ENCODE results near the gene ZFP36L2. TPM values are rescaled to one million over a fixed set of nuclear protein-coding genes. Genes with fewer than 3 reads are reported as not detected.

ZFP36L2 gene
- total and polyA plus RNA-seq, 10 of the 15 experiments (the other 5 are each of a cell fraction or from before 2014, with no cell fraction given), result 4.3 to 64.9 (median 19.5) TPM

- no peak for TF ChIP-seq ELK1 (IDR thresholded peaks at IDR 0.05; ENCODE audit: low read depth, low read length)
- TF ChIP-seq CEBPB (IDR thresholded peaks at IDR 0.05; ENCODE audit: borderline replicate concordance in 1 of 2, low read depth in 2 of 2, low read length in 2 of 2), result no peak
These were observed 33.4 kb downstream of the ZFP36L2 start (continued) for GRCh38 chr2:43192744-43193651.

GRCh38 chr2:43191947-43192516 lies 34.4 kb downstream of the ZFP36L2 start:
- no peak overlapping the region for H2AFZ ChIP-seq (ENCODE audit: control insufficient read depth, low read depth, low read length)
- TF ChIP-seq NBN (IDR thresholded peaks at IDR 0.05) (no peak), PML (IDR thresholded peaks at IDR 0.05; ENCODE audit: low read length) (no peak), EZH2 (IDR thresholded peaks at IDR 0.05; ENCODE audit: borderline replicate concordance, control insufficient read depth, low read depth, low read length) (no peak), IKZF2 (IDR thresholded peaks at IDR 0.05) (no peak), IRF5 (IDR thresholded peaks at IDR 0.05; ENCODE audit: borderline replicate concordance) (no peak), SUZ12 (IDR thresholded peaks at IDR 0.05; ENCODE audit: unreplicated experiment) (no peak), FOS (IDR thresholded peaks at IDR 0.05; ENCODE audit: borderline replicate concordance, extremely low read depth, insufficient read length) (no peak), TCF12 (IDR thresholded peaks at IDR 0.05; ENCODE audit: low read depth, low read length) (no peak), POLR2AphosphoS5 (IDR thresholded peaks at IDR 0.05; ENCODE audit: low read length) (no peak), KLF5 (IDR thresholded peaks at IDR 0.05; ENCODE audit: partially characterized antibody) (no peak), CTCF (IDR thresholded peaks at IDR 0.05 in 2 of 3, conservative IDR thresholded peaks at IDR 0.05 in 1 of 3; ENCODE audit: control insufficient read depth in 2 of 3, extremely low read depth in 1 of 3, insufficient read depth in 1 of 3, low read depth in 3 of 3, low read length in 3 of 3) (peak in 2 of 3 experiments; percentile 25 to 29; a peak in 2 of 6 replicates), GATAD2B (conservative IDR thresholded peaks at IDR 0.05; ENCODE audit: low read depth) (no peak), SREBF2 (IDR thresholded peaks at IDR 0.05; ENCODE audit: low read length) (no peak), RAD21 (IDR thresholded peaks at IDR 0.05; ENCODE audit: insufficient read depth, low read depth, low read length) (peak; percentile 29)

More at GRCh38 chr2:43191947-43192516, 34.4 kb downstream of the ZFP36L2 start:
- POLR2A ChIA-PET, result interaction anchor here (2.6 to 4.3 kb wide), 2 partner anchors 17 to 32 kb away, joined by 17 to 23 read pairs; no protein-coding TSS in a partner anchor
- in situ Hi-C loops (cut with MboI) (no loop called here), intact Hi-C loops (cut with micrococcal nuclease; ENCODE audit: unreplicated experiment) (no loop called here)
- RAD21 ChIA-PET (ENCODE audit: unreplicated experiment), result interaction anchor here (0.9 to 3.9 kb wide), 8 partner anchors 12 to 292 kb away, joined by 3 to 41 read pairs (median 3); no protein-coding TSS in a partner anchor
- FAIRE-seq, result no peak
- Histone ChIP-seq H3K4me3 (no peak overlapping the region), H4K20me1 (ENCODE audit: control insufficient read depth, insufficient read depth) (no peaks in the 10 kb centered on the region), H3K36me3 (ENCODE audit: control insufficient read depth in 2 of 2, insufficient read depth in 2 of 2, low read length in 1 of 2) (no peaks in the 10 kb centered on the region), H3K27me3 (replicated peaks in 1 of 2; ENCODE audit: control insufficient read depth in 2 of 2, insufficient read depth in 2 of 2, low read length in 1 of 2) (no peaks in the 10 kb centered on the region), H3K9ac (ENCODE audit: control insufficient read depth, insufficient read depth, low read length) (no peak overlapping the region), H3K79me2 (ENCODE audit: control insufficient read depth, insufficient read depth, low read length) (no peaks in the 10 kb centered on the region), H3K9me3 (replicated peaks; ENCODE audit: control insufficient read depth, insufficient read depth, low read length) (no peaks in the 10 kb centered on the region), H3K27ac (ENCODE audit: control insufficient read depth, insufficient read depth) (no peak overlapping the region), H3K4me2 (ENCODE audit: control insufficient read depth, insufficient read depth) (no peak overlapping the region), H3K4me1 (ENCODE audit: control insufficient read depth, insufficient read depth, low read length) (peaks cover 17% of the 10 kb centered on the region)
- CTCF ChIA-PET, result interaction anchor here (0.7 to 4.2 kb wide), 10 partner anchors 12 to 290 kb away, joined by 3 to 26 read pairs (median 5); no protein-coding TSS in a partner anchor
- no peak for ATAC-seq
- no TSS peak for BruUV-seq (replicated peaks)
- SMC1A ChIA-PET (ENCODE audit: uncharacterized antibody, unreplicated experiment), result interaction anchor here (1.1 to 4.9 kb wide), 9 partner anchors 11 to 233 kb away, joined by 3 to 57 read pairs (median 5); no protein-coding TSS in a partner anchor
- WGBS (ENCODE audit: insufficient coverage, insufficient replicate concordance, low lambda C conversion rate, missing lambda C conversion rate), result 18% methylated on average over 3 of the region's 3 CpGs
- no peak for DNase-seq (ENCODE audit: low read depth, low spot score)
